ENCODE measurements around the gene CCDC24.

Gene CCDC24

DNA sequence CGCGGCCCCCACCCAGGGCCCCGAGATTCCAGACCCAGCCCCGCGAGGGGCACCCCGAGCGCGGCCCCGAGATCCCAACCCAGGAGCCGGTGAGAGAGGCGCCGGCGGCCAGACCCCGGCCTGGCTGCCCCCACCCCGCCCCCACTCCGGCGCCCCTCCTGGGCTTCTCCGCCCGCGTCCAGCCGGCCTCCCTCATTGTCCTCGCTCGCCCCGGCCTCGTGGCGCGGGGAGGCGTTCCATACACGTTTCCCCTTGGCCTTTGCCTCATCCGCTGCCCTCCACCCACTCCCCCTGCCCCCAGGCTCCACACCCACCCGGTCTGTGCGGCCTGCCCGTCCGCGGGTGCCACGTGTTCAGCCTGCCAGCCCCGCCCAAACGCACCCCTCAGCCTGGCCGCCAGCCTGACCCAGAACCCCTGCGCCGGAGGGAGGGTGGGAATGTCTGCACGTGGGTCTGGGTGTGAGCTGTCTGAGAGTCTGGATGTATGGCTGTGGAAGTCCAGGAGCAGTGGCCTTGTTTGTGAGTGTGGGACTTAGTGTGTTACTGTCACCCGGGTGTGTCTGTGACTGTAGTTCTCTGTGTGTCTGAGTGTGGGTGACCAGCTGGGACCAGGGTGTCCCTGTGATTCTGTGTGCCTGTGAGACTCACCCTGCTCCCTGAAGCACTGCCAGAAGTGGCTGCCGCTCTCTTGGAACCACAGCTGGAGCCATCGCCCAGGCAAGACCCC lies 11.7 kb upstream of the CCDC24 start:
- peak overlapping the region; percentile 21 for H3K27ac ChIP-seq (ENCODE audit: low read depth, low read length)
- peak overlapping the region; percentile 38 to 64 for H3K9ac ChIP-seq (ENCODE audit: low read depth in 1 of 2, low read length in 2 of 2)
- no peaks in the 10 kb centered on the region for H3K27me3 ChIP-seq (ENCODE audit: control insufficient read depth in 1 of 2, insufficient read depth in 2 of 2, low read length in 2 of 2)
- H3K4me1 ChIP-seq (ENCODE audit: control insufficient read depth in 1 of 2, insufficient read depth in 2 of 2, low read length in 2 of 2), result peaks cover 45 to 52% of the 10 kb centered on the region in 2 donors
- no peaks in the 10 kb centered on the region for H3K9me3 ChIP-seq (ENCODE audit: control insufficient read depth in 1 of 2, low read length in 2 of 2)
- H3K36me3 ChIP-seq (ENCODE audit: control insufficient read depth in 1 of 2, insufficient read depth in 2 of 2, low read length in 2 of 2), result peaks cover 15 to 27% of the 10 kb centered on the region in 2 donors
- peak overlapping the region; percentile 62 to 68 for H3K4me3 ChIP-seq (ENCODE audit: low read depth in 1 of 2, low read length in 2 of 2)

DNA sequence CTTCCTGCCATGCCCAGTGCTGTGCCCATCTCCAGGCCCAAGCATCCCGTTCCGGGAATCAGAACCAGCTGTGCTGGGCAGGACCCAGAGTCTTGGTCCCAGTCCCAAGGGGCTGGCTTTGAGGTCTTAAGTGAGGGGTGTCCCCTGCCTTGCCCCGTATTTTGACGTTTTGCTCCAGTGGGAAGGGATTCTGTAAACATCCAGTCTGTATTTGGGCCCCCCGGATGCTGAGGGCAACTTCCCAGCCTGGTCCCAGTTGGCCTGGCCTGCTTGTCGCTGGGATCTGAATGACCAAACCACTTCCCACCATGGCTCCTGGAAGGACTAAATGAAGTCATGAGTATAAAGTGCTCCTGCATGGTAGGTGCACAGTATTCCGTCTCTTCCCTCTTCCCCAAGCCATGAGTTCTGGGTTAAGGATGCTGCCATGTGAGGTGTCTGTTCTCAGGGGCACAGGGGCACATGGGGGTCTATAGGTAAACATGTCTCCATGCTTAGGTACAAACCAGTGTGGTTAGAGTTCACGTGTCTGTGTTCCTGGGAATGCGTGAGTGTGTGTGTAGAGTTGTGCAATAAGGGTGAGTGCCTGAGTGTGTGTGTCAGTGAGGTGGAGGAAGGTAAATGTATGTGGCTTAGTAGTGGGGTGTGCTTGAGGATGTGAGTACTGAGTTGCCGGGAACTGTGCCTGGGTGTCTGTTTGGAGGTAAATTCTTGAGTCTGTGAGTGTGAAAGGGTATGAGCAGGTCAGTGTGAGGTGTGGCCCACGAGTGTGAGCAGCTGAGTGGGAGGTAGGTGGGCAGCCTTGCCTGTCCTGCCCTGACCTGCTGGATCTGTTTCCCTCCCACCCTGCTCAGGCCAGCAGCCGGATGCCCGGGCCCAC lies 10.9 kb upstream of the CCDC24 start:
- Histone ChIP-seq H3K4me1 (ENCODE audit: control insufficient read depth in 1 of 2, insufficient read depth in 2 of 2, low read length in 2 of 2) (peaks cover 45 to 50% of the 10 kb centered on the region in 2 donors), H3K9me3 (ENCODE audit: control insufficient read depth in 1 of 2, low read length in 2 of 2) (no peaks in the 10 kb centered on the region), H3K4me3 (ENCODE audit: low read depth in 1 of 2, low read length in 2 of 2) (peak overlapping the region; percentile 62 to 68), H3K36me3 (ENCODE audit: control insufficient read depth in 1 of 2, insufficient read depth in 2 of 2, low read length in 2 of 2) (peaks cover 15 to 29% of the 10 kb centered on the region in 2 donors), H3K27me3 (ENCODE audit: control insufficient read depth in 1 of 2, insufficient read depth in 2 of 2, low read length in 2 of 2) (no peaks in the 10 kb centered on the region), H3K27ac (ENCODE audit: low read depth, low read length) (peak overlapping the region; percentile 21), H3K9ac (ENCODE audit: low read depth in 1 of 2, low read length in 2 of 2) (peak overlapping the region; percentile 38 to 64)

DNA sequence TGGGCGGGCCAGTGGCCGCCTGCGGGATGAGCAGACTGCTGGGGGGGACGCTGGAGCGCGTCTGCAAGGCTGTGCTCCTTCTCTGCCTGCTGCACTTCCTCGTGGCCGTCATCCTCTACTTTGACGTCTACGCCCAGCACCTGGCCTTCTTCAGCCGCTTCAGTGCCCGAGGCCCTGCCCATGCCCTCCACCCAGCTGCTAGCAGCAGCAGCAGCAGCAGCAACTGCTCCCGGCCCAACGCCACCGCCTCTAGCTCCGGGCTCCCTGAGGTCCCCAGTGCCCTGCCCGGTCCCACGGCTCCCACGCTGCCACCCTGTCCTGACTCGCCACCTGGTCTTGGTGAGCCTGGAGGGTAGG lies 10.3 kb upstream of the CCDC24 start:
- H3K4me3 ChIP-seq (ENCODE audit: low read depth in 1 of 2, low read length in 2 of 2), result peak overlapping the region; percentile 62 to 68
- no peak overlapping the region for H3K27ac ChIP-seq (ENCODE audit: low read depth, low read length)
- H3K4me1 ChIP-seq (ENCODE audit: control insufficient read depth in 1 of 2, insufficient read depth in 2 of 2, low read length in 2 of 2), result peaks cover 39 to 44% of the 10 kb centered on the region in 2 donors
- H3K36me3 ChIP-seq (ENCODE audit: control insufficient read depth in 1 of 2, insufficient read depth in 2 of 2, low read length in 2 of 2), result peaks cover 15 to 29% of the 10 kb centered on the region in 2 donors
- no peak overlapping the region for H3K9ac ChIP-seq (ENCODE audit: low read depth in 1 of 2, low read length in 2 of 2)
- H3K27me3 ChIP-seq (ENCODE audit: control insufficient read depth in 1 of 2, insufficient read depth in 2 of 2, low read length in 2 of 2), result no peaks in the 10 kb centered on the region
- H3K9me3 ChIP-seq (ENCODE audit: control insufficient read depth in 1 of 2, low read length in 2 of 2), result no peaks in the 10 kb centered on the region

DNA sequence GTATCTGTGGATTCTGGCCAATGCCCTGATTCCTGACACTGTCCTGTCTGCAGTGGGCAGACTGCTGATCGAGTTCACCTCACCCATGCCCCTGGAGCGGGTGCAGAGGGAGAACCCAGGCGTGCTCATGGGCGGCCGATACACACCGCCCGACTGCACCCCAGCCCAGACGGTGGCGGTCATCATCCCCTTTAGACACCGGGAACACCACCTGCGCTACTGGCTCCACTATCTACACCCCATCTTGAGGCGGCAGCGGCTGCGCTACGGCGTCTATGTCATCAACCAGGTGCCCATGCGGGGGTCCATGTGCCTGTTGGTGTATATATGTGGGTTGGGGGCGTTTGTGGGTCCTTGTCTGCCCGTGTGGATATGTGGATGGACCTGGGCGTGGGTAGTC lies 9.8 kb upstream of the CCDC24 start:
- peaks cover 34 to 41% of the 10 kb centered on the region in 2 donors for H3K4me1 ChIP-seq (ENCODE audit: control insufficient read depth in 1 of 2, insufficient read depth in 2 of 2, low read length in 2 of 2)
- no peaks in the 10 kb centered on the region for H3K9me3 ChIP-seq (ENCODE audit: control insufficient read depth in 1 of 2, low read length in 2 of 2)
- peaks cover 10 to 25% of the 10 kb centered on the region in 2 donors for H3K36me3 ChIP-seq (ENCODE audit: control insufficient read depth in 1 of 2, insufficient read depth in 2 of 2, low read length in 2 of 2)
- H3K9ac ChIP-seq (ENCODE audit: low read depth in 1 of 2, low read length in 2 of 2), result no peak overlapping the region
- H3K27me3 ChIP-seq (ENCODE audit: control insufficient read depth in 1 of 2, insufficient read depth in 2 of 2, low read length in 2 of 2), result no peaks in the 10 kb centered on the region
- no peak overlapping the region for H3K27ac ChIP-seq (ENCODE audit: low read depth, low read length)
- no peak overlapping the region for H3K4me3 ChIP-seq (ENCODE audit: low read depth in 1 of 2, low read length in 2 of 2)

DNA sequence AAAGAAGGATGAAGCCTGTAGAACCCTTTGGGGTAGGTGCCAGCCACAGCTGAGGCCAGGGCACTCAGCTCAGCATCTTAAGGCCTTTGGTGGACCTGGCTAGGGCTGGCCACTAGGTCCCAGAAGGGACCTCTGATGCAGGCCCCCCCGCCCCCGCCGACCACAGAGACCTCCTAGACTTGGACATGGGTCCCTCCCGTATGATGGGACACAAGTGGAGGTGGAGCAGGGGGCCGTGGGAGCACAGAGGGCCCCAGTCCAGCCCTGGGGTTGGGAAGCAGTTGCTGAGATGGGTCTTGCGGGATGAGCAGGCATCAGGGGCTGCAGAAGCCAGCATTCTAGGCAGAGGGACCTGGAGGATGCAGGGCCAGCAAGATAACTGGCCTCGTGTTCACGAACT lies 9.2 kb upstream of the CCDC24 start:
- Histone ChIP-seq H3K9ac (ENCODE audit: low read depth in 1 of 2, low read length in 2 of 2) (no peak overlapping the region), H3K4me1 (ENCODE audit: control insufficient read depth in 1 of 2, insufficient read depth in 2 of 2, low read length in 2 of 2) (peaks cover 33 to 41% of the 10 kb centered on the region in 2 donors), H3K9me3 (ENCODE audit: control insufficient read depth in 1 of 2, low read length in 2 of 2) (no peaks in the 10 kb centered on the region), H3K36me3 (ENCODE audit: control insufficient read depth in 1 of 2, insufficient read depth in 2 of 2, low read length in 2 of 2) (peaks cover 4 to 19% of the 10 kb centered on the region in 2 donors), H3K27ac (ENCODE audit: low read depth, low read length) (no peak overlapping the region), H3K27me3 (ENCODE audit: control insufficient read depth in 1 of 2, insufficient read depth in 2 of 2, low read length in 2 of 2) (no peaks in the 10 kb centered on the region), H3K4me3 (ENCODE audit: low read depth in 1 of 2, low read length in 2 of 2) (no peak overlapping the region)

DNA sequence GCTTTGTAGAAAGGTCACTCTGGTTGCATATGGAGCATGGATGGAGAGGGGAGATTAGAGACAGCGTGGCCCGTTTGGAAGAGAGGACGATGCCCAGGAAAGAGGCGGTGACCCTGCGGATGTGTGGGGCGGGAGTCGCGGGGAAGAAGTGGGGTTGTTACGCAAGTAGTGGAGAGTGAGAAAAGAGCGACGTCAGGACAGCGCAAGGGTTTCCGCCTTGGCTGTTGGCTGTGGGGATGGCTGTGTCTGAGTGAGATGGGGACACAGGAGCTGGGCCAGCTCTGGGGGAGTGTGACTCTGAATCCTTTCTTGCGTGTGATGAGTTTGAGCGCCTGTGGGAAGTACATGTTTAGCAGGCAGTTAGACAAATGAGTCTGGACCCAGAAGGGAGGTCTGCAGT lies 8.6 kb upstream of the CCDC24 start:
- Histone ChIP-seq H3K4me3 (ENCODE audit: low read depth in 1 of 2, low read length in 2 of 2) (no peak overlapping the region), H3K4me1 (ENCODE audit: control insufficient read depth in 1 of 2, insufficient read depth in 2 of 2, low read length in 2 of 2) (peaks cover 28 to 35% of the 10 kb centered on the region in 2 donors), H3K27ac (ENCODE audit: low read depth, low read length) (no peak overlapping the region), H3K9ac (ENCODE audit: low read depth in 1 of 2, low read length in 2 of 2) (no peak overlapping the region), H3K9me3 (ENCODE audit: control insufficient read depth in 1 of 2, low read length in 2 of 2) (no peaks in the 10 kb centered on the region), H3K36me3 (ENCODE audit: control insufficient read depth in 1 of 2, insufficient read depth in 2 of 2, low read length in 2 of 2) (peaks cover 0 to 13% of the 10 kb centered on the region in 2 donors), H3K27me3 (ENCODE audit: control insufficient read depth in 1 of 2, insufficient read depth in 2 of 2, low read length in 2 of 2) (no peaks in the 10 kb centered on the region)

DNA sequence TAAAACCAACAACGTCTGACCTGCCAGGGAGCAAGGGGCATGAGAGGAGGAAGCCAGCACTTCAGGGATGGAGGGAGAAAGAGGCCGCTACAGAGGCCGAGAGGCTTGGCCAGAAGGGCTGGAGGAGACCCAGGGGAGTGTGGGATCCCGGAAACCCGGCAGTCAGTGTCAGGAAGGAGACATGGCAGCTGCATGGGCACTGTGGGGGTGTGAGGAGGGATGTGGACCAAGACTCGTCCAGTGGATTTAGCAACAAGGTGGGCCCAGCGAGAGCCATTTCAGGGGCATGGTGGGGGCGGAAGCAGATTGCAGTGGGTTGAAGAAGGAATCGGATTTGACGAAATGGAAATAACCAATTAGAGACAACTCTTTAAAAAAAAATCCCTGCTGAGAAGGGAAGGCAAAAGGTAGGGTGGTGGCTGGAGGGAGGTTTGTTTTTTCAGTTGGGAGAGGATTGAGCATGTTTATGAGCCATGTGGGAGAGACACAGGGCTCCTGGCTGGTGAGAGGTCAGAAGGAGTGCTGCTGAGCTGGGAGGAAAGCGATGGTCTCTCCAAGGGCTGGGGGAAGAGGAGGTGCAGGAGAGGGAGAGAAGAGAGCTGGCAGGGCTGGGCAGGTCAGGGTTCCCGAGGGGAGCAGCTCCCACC lies 8.0 kb upstream of the CCDC24 start:
- Histone ChIP-seq H3K36me3 (ENCODE audit: control insufficient read depth in 1 of 2, insufficient read depth in 2 of 2, low read length in 2 of 2) (peaks cover 0 to 13% of the 10 kb centered on the region in 2 donors), H3K4me1 (ENCODE audit: control insufficient read depth in 1 of 2, insufficient read depth in 2 of 2, low read length in 2 of 2) (peaks cover 22 to 30% of the 10 kb centered on the region in 2 donors), H3K9ac (ENCODE audit: low read depth in 1 of 2, low read length in 2 of 2) (no peak overlapping the region), H3K9me3 (ENCODE audit: control insufficient read depth in 1 of 2, low read length in 2 of 2) (no peaks in the 10 kb centered on the region), H3K27me3 (ENCODE audit: control insufficient read depth in 1 of 2, insufficient read depth in 2 of 2, low read length in 2 of 2) (no peaks in the 10 kb centered on the region), H3K27ac (ENCODE audit: low read depth, low read length) (no peak overlapping the region), H3K4me3 (ENCODE audit: low read depth in 1 of 2, low read length in 2 of 2) (no peak overlapping the region)

DNA sequence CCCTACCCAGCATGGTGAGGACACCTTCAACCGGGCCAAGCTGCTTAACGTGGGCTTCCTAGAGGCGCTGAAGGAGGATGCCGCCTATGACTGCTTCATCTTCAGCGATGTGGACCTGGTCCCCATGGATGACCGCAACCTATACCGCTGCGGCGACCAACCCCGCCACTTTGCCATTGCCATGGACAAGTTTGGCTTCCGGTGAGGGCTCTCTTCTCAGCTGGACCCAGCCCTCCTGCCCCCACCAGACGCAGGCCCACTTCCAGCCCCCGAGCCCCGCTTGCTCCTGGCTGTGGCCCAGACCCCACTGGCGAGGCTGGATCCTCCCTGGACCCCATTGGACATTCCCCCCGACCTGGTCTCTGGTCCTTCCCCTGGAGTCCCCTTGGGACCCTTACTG lies 6.5 kb upstream of the CCDC24 start:
- no peaks in the 10 kb centered on the region for H3K9me3 ChIP-seq (ENCODE audit: control insufficient read depth in 1 of 2, low read length in 2 of 2)
- H3K27me3 ChIP-seq (ENCODE audit: control insufficient read depth in 1 of 2, insufficient read depth in 2 of 2, low read length in 2 of 2), result no peaks in the 10 kb centered on the region
- H3K27ac ChIP-seq (ENCODE audit: low read depth, low read length), result no peak overlapping the region
- peaks cover 0 to 13% of the 10 kb centered on the region in 2 donors for H3K36me3 ChIP-seq (ENCODE audit: control insufficient read depth in 1 of 2, insufficient read depth in 2 of 2, low read length in 2 of 2)
- H3K4me1 ChIP-seq (ENCODE audit: control insufficient read depth in 1 of 2, insufficient read depth in 2 of 2, low read length in 2 of 2), result peaks cover 16 to 23% of the 10 kb centered on the region in 2 donors
- no peak overlapping the region for H3K4me3 ChIP-seq (ENCODE audit: low read depth in 1 of 2, low read length in 2 of 2)
- no peak overlapping the region for H3K9ac ChIP-seq (ENCODE audit: low read depth in 1 of 2, low read length in 2 of 2)

DNA sequence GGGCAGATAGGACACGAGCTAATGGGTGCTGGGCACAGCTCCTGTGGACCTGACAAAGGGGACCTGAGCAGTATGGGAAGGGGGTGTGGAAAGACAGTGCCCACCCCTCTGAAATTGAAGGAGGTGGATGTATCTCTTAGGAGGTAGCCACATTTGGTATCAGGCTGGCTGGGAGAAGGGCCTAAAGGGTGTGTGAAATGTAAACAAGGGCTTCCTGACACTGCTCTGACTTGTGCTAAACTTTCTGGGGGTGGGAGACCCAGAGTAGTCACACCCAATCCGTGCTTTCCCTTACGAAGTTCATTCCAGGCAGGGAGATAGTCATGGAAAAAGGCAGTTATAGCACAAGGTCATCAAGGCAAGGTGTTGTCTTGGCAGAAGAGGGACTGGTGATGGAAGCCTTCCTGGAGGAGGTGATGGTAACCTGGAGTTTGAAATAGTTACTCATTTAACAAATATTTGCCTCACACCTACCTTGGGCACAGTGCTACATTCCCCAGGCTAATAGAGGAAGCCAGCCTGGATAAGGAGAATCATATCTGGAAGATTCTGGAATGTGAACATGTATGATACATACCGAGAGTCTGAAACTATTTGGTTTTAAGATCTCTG lies 5.3 kb upstream of the CCDC24 start:
- Histone ChIP-seq H3K36me3 (ENCODE audit: control insufficient read depth in 1 of 2, insufficient read depth in 2 of 2, low read length in 2 of 2) (peaks cover 0 to 13% of the 10 kb centered on the region in 2 donors), H3K9ac (ENCODE audit: low read depth in 1 of 2, low read length in 2 of 2) (no peak overlapping the region), H3K9me3 (ENCODE audit: control insufficient read depth in 1 of 2, low read length in 2 of 2) (no peaks in the 10 kb centered on the region), H3K27me3 (ENCODE audit: control insufficient read depth in 1 of 2, insufficient read depth in 2 of 2, low read length in 2 of 2) (no peaks in the 10 kb centered on the region), H3K4me1 (ENCODE audit: control insufficient read depth in 1 of 2, insufficient read depth in 2 of 2, low read length in 2 of 2) (peaks cover 9 to 16% of the 10 kb centered on the region in 2 donors), H3K27ac (ENCODE audit: low read depth, low read length) (no peak overlapping the region), H3K4me3 (ENCODE audit: low read depth in 1 of 2, low read length in 2 of 2) (no peak overlapping the region)

All from duodenal mucosa (tissue), 2 donors.